Thoracic aorta (tissue), 2 donors: ENCODE data around the gene KRT39. TPM values are rescaled to one million over a fixed set of nuclear protein-coding genes. Genes with fewer than 3 reads are reported as not detected.

ENCODE experiments used
- ATAC-seq: fragments of 150-250 bp; one replicate; pipeline ENCODE4 v1.8.0; 2017; ENCODE audit warnings: low read depth; ENCODE audit not compliant: insufficient number of reproducible peaks, low FRiP score
- DNase-seq: peaks from one replicate; pipeline ENCODE4 v3.0.0-alpha.2; 2020; ENCODE audit warnings: low spot score
- H3K27ac ChIP-seq, 2 donors: fragments of 200-600 bp; sonication (generic); 1 replicate in 1 of 2; 2 replicates in 1 of 2; pipeline ENCODE4 v1.5.1; 2016; ENCODE audit warnings: mild to moderate bottlenecking in 2 of 2, moderate library complexity in 2 of 2
- H3K27me3 ChIP-seq: fragments of 200-600 bp; sonication (generic); replicated peaks from 2 replicates; pipeline ENCODE4 v1.6.0; 2016; ENCODE audit warnings: mild to moderate bottlenecking; ENCODE audit not compliant: insufficient read depth
- H3K36me3 ChIP-seq: fragments of 200-600 bp; sonication (generic); one replicate; pipeline ENCODE4 v1.5.1; 2016
- H3K4me1 ChIP-seq, 2 donors: fragments of 200-600 bp; sonication (generic); 1 replicate in 1 of 2; 2 replicates in 1 of 2; pipeline versions ENCODE4 v1.5.1 to v1.6.0; 2016; ENCODE audit warnings: low read depth in 2 of 2, mild to moderate bottlenecking in 1 of 2; ENCODE audit not compliant: control insufficient read depth in 1 of 2
- H3K4me3 ChIP-seq: fragments of 200-600 bp; sonication (generic); 2 replicates; pipeline ENCODE4 v1.5.1; 2016; ENCODE audit warnings: mild to moderate bottlenecking
- H3K9me3 ChIP-seq: fragments of 200-600 bp; sonication (generic); 2 replicates; pipeline ENCODE4 v1.5.1; 2016
- CTCF ChIP-seq: fragments of 200-600 bp; sonication (generic); IDR thresholded peaks from one replicate; pipeline ENCODE4 v1.5.1; 2019; ENCODE audit warnings: antibody characterized with exemption
- total RNA-seq, 2 donors: library from RNA; depleted of rRNA; stranded (reverse); fragments of >200 nt; gene quantifications; one replicate each; pipeline versions ENCODE4 v1.1.0 to v1.2.3, GENCODE V29; 2016

KRT39 gene
- total RNA-seq, 2 donors from 2014 or later = not detected

DNA sequence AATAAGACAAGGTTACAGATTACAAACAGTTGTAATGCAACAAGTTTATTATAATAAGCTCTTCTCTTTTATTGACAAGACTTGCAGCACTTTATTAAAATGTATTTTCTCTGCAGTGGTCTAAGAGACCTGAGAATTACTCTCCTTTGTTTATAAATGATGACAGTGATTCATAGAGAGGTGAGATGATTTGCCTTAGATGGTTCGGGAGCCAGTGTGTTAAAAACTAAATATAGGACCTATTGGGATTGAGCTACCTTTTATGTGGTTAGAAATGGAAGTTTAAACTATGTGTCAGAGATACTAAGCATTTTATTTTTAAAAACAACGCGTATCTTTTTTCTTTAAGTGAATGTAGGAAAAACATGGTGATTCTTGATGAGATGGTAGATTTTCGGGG, 30.1 kb upstream of the KRT39 start:
- no peak overlapping the region for H3K27ac ChIP-seq
- no peaks in the 10 kb centered on the region for H3K36me3 ChIP-seq
- DNase-seq (no peak), ATAC-seq (no peak)
- no peak overlapping the region for H3K4me3 ChIP-seq
- H3K9me3 ChIP-seq = no peaks in the 10 kb centered on the region
- no peak for TF ChIP-seq CTCF
- H3K4me1 ChIP-seq = no peaks in the 10 kb centered on the region
- H3K27me3 ChIP-seq = no peaks in the 10 kb centered on the region

DNA sequence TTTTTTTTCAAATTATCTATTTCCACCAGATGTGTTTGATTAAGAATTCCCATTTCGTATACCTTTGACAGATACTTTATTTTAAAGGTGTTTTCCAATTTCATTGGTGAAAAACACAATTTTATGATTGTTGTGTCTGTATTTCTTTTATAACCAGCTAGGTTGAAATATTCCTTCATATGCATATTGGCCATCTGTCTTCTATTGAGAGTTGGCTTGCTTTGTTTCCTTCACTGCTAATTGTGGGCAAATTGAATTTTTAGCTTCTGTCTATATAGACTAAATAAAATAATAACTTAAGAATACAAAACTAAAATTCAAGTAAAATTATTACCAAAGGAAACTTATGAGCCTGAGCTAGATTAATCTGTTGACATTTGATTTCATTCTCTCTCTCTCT, 28.4 kb upstream of the KRT39 start:
- Histone ChIP-seq H3K36me3 (no peaks in the 10 kb centered on the region), H3K9me3 (no peaks in the 10 kb centered on the region), H3K27ac (no peak overlapping the region), H3K4me1 (no peaks in the 10 kb centered on the region), H3K4me3 (no peak overlapping the region), H3K27me3 (no peaks in the 10 kb centered on the region)
- no peak for DNase-seq
- TF ChIP-seq CTCF = no peak
- no peak for ATAC-seq

DNA sequence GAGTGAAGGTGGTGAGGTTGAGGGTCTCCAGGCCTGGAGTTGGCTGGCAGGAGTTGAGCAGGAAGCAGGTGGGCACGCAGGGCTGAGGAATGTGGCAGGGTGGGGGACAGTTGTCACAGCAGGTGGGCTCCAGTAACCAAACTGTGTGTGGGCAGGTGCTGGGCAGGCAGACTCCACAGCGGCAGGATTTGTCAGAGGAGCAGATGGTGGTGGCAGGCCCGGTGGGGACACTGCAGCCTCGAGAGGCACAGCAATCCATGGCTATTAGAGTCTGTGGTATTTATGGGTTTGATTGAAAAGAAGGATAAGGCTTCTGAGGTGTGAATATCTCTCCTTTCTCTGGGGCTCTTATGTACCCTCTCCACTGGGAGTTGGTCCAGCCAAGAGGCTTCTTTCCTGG, 27.1 kb upstream of the KRT39 start, which contains the start of gene KRTAP3-3:
TSS of gene KRTAP3-3 (minus strand) at position 326 of the 400 bp plus-strand sequence. CDS start at position 259, 67 bp downstream.
- DNase-seq (no peak), ATAC-seq (no peak)
- no peak for TF ChIP-seq CTCF
- no peak within 1 kb of the TSS for H3K4me3 ChIP-seq
- no peaks in the 10 kb centered on the region for H3K36me3 ChIP-seq
- no peaks in the 10 kb centered on the region for H3K9me3 ChIP-seq
- H3K27me3 ChIP-seq = no peaks in the 10 kb centered on the region
- H3K4me1 ChIP-seq = no peaks in the 10 kb centered on the region
- H3K27ac ChIP-seq = no peak within 1 kb of the TSS

DNA sequence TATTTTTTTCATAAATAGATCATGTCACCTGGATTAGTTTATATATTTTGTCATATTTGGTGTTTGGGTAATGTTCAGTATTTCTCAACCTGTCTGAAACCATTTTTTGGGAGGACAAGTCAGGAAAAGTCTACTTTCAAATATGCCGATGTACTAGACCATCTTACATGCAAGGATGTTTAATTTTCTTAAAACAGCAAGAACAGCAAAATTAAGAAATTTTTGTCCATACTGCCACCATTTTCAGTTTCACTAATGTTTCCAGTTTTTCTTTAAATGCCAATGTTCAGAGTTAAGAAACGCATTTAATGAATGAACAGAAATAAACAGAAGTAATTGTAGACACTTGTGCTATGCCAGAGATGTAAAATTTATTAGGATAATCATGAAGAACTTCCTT, 26.3 kb upstream of the KRT39 start:
- no peak for ATAC-seq

GRCh38 chr17:40992666-40993065, 25.9 kb upstream of the KRT39 start:
- Histone ChIP-seq H3K36me3 (no peaks in the 10 kb centered on the region), H3K27me3 (no peaks in the 10 kb centered on the region), H3K27ac (no peak overlapping the region), H3K9me3 (no peaks in the 10 kb centered on the region), H3K4me3 (no peak overlapping the region), H3K4me1 (no peaks in the 10 kb centered on the region)
- ATAC-seq (no peak), DNase-seq (no peak)
- TF ChIP-seq CTCF = no peak

More for the DNA sequence above, 26.3 kb upstream of the KRT39 start:
- H3K36me3 ChIP-seq = no peaks in the 10 kb centered on the region
- H3K4me1 ChIP-seq = no peaks in the 10 kb centered on the region
- no peak for DNase-seq
- H3K9me3 ChIP-seq = no peaks in the 10 kb centered on the region
- no peak overlapping the region for H3K27ac ChIP-seq
- no peaks in the 10 kb centered on the region for H3K27me3 ChIP-seq
- H3K4me3 ChIP-seq = no peak overlapping the region
- TF ChIP-seq CTCF = no peak
